ENCODE data around the gene SCAANT1.

SCAANT1 gene

DNA sequence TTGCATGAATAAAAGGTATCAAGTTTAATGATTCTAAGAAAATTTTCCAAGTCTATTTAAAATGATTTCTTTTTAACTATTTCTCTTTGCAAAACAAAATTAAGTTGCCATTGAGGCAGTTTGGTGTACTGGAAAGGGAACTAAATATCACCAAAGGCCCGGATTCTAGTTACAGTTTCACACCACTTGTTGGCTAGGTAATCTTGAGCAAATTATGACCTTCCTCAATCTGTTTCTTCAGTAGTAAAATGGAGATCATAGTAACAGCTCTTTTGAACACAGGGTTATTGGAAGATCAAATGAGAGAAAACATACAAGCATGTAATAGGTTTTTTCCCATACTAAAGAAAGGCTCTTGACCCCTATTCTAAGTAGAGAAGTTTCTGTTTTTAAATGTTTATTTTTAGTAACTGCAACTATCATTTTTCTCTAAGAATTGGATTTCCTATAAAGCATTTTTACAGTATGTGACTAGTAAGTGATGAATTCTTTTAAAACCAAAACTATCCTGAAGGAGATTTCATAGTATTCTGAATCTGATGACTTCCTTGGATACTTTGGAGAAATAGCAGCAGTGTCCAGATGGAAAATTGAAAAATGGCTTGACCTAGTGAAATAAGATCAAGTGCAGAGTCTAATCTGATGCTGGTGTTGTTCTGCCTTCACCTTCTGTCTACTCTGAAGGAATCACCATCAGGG is 15.7 kb downstream of the SCAANT1 start:
- FAIRE-seq = no peak

DNA sequence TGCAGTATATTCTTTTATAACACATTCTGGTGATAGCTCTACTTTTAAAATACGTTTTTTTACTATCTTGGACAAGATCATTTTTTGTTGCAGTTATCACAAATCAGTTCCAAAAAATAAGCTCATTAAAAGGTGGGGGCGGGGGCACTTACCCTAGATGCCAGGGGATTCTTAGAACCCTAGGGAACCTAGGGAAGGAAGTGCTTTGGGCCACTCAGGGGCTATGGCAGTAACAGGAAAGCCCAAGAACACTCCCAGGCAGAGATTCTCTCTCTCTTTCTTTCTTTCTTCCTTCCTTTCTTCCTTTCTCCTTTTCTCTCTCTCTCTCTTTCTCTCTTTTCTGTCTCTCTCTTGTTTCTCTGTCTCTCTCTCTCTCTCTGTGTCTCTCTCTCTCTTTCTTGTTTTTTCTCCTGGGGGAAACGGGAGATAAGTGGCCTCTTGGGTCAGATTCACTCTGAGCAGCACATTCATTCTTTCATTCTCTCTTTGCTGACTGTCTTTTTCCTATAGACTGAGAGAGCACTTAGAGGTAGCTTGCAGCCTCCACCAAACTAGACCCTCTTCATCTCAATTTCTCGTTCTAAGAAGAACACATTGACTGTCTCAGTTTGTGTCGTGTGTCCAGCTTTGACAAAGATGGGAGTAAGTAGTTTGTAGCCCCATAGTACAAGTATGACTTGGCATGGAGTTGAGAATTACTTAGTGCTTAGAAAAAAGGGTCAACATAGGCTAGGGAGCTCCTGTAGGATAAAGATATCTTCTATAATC is 16.6 kb downstream of the SCAANT1 start:
- FAIRE-seq = no peak

DNA sequence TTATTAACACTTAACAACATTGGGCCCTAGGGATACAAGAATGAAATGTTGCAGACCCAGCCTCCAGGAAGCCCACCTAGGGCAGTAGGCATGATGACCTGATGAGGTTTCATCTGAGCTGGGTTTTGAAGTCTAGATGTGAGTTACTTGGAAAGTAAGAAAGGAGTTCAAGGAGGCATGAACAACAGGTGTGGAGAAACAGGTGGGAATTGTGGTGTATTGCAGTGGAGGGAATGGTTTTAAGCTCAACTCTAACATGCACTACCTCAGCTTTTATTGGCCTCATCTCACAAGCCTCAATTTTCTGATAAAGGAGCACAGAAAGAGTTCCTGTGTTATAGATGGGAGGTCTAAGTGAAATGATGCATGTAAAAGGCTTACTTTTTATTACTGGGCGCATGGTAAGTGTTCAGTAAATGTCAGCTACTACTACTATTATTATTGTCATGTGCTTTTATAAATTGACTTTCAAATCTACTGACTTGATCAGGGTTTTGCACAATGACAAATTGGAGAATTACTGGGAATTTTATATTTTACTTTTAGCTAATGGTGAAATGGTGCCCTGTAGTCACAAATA is 19.3 kb downstream of the SCAANT1 start:
- FAIRE-seq = no peak

DNA sequence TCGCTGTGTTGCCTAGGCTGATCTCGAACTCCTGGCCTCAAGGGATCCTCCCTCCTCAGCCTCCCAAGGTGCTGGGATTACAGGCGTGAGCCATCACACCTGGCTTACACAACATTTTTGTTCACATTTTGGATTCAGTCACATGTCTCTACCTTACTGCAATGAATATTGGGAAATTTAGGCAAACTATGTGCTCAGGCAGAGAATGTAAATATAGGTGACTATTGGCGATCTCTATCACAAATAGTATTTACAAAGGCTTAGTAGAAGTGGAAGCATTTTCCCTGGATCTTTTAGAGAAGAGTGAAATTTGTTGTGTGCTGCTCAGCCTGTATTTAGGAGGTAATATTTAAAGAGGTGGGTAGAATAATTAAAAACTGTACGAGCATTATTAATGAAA is 20.7 kb downstream of the SCAANT1 start:
- FAIRE-seq = no peak

DNA sequence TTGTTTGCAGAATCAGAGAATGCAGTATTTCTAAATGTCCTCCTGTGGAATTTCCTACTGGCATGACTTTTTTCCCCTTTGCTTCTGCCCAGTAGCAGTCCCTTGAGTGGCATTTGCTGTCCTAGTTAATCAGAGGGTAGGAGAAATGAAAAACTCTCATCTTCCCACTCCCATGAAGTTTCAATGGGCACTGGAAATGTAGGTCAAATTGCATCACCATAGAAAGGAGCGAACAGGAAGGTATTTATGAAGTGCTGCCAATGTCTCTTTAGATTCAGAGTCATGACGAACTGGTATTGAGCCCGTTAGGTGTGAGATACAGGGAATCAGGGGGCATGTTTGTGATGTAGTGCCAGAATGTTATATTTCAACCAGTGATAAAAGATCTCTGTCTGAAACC is 25.3 kb downstream of the SCAANT1 start:
- FAIRE-seq = no peak

DNA sequence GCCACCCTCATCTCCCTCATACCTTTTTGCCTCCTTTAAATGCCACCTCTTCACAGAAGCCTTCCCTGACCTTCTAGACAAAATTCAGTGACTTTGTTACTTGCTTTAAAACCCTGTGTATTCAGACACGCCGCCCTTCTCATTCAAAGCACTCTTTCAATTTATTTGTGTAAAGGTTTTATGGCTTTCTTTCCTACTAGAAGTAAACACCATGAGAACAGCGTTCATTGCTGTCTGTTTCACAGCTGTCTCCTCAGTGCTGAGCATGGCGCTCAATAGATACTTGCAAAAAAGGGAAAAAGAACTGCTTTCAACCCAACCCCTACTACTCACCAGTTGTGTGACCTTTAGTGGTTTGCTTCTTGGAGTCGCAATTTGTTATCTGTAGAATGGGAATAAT is 31.5 kb downstream of the SCAANT1 start:
- FAIRE-seq = no peak

DNA sequence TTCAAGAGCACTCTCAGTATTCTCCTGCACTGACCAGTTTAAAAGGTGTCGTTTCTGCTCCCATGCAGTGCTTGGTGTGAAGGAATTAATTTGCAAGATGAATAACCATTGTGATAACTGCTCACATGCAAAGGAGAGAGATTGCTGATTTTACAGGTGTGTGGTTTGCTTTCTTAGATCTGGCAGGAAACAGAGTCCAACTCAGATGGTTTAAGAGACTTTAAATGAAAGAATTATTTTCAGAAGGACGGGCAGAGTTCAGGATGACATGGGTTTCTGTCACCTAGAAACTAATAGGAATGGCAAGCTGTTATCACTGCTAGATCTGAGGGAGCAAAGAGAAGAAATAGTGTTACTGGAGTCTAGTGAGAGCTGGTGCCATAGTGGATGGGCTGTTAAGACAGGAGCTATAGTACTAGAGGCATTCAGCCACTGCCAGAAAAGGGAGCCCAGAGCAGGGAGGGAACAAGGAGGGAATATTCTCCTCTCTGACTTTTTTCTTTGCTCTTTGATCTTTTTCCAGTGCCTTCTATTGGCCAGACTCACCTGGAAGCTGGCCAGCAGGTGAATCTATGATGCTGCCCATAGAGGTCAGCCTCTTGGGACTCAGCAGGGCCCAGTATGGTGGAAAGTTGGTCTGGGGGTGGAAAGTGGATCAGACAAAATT is 33.7 kb downstream of the SCAANT1 start:
- no peak for FAIRE-seq

DNA sequence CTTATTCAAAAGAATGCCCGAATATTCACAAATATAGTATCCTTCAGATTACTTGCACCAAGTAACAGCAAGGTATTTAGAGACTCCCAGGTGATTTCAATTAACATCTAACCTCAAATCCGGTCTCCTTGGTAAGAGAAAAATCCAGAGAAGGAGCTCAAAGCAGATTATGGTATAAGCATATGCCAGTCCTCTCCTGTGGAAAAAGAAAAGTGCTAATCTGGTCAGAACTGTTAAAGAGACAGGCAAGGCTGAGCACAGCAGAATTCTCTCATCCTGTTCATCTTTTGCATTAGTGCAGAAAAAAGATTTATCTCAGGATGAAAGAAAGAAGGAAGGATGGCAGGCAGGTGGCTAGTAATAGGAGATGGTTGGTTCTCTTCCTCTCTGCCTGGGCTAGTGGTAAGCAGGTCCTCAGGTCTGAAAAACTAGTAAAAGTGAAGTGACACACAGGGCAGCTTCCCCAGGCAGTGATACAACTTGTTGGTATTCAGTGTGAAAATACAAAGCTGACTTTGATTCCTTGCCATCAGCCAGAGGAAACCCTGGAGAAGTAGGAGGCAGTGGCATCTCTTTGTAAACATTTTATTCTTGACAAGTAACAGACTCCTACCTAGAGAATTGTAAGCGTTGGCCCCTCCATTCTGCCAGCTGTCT is 34.3 kb downstream of the SCAANT1 start:
- no peak for FAIRE-seq

DNA sequence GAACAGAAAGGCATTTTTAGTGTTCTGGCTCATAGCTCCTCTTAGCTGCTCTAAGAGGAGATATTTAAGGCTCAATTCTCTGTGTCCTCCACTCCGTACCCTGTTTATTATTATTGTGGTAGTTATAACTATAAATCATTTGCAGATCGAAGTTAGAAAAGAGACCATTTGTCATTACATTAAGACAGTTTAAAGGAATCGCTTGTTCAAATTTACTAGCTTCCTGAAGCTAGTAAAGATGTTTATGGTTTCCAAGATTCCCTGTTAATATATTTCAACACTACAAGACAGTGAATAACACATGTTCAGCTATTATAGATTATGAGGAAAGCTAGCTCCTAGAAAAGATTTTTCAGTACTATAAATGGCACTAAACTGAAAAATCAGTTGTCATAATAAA is 35.9 kb downstream of the SCAANT1 start:
- no peak for FAIRE-seq

DNA sequence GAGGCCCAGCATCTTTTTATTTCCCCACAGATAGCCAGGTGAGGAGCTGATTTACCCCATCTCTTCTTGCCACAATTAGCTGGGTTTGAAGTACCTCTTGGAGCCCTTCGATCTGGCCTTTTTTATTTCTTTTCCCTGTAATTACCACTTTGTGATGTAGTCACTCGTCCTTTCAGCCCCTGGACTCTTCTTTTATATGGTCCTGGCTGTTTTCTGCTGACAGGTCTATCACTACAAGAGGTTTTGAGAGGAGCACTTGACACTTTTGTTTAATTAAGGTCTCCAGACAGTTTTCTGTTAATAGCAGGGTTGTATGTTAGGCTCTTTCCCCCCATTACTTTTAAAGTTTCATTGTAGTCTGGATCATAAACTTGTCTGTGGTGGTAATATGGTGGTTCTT is 36.7 kb downstream of the SCAANT1 start:
- no peak for FAIRE-seq

DNA sequence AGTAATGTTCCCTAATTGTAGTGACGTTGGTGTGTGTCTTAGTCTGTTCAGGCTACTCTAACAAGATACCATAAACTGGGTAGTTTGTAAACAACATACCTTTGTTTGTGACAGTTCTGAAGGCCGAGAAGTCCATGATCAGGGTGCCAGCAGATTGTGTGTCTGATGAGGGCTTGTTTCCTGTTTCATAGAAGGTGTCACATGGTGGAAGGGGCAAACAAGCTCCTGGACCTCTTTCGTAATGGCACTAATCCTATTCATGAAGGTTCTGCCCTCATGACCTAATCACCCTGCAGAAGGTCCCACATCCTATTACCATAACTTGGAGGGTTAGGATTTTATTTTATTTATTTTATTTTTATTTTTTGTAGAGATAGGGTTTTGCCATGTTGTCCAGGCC is 37.4 kb downstream of the SCAANT1 start:
- no peak for FAIRE-seq

DNA sequence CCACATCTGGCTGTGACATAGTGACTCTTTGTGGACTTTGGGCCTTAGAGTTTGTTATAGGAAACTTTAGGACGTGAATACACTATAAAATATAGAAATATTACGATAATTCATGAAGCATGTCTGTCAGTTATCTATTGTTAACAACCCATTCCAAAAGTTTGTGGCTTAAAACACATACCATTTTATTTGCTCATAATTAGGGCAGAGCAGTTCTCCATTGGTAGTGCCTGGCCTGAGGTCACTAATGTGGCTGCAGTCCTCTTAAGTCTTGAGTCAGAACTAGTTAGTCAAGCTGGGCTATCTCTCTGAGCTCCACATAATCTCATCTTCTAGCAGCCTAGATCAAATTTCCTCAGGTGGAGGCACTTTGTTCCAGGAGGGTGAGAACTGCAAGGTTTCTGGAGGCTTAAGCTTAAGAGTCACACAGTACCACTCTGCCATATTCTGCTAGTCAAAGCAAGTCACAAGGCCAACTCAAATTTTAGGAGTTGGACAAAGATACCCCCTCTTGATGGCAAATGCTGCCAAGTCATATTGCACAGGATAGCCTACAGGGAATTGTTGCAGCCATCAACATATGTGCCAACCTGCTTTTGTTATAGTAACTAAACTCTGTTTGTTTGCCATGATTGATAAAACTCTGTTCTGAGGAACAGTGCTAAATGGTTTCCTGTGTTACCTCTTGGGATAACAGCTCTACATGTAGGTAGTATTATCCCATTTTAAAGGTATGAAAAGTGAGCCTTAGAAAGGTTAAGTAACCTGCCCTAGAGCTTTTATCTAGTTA is 39.9 kb downstream of the SCAANT1 start:
- FAIRE-seq = no peak

DNA sequence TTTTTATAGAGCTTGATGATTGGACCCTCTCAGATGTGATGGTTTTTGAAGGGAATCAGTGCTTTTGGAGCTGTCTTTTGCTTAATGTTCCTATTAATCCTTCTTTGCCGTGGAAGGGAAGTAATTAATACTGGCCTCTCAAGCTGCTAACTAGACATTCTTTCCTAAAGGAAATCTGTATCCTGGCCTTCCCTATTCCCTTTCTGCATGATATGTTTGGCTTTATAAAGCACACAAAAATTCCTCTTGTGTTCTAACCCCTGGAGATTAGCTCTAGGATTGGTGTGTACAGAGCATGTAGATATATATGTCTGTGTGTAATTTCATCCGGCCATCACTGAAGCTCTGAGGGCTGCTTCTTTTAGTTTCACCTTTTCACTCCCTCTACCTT is 41.6 kb downstream of the SCAANT1 start:
- FAIRE-seq = no peak

DNA sequence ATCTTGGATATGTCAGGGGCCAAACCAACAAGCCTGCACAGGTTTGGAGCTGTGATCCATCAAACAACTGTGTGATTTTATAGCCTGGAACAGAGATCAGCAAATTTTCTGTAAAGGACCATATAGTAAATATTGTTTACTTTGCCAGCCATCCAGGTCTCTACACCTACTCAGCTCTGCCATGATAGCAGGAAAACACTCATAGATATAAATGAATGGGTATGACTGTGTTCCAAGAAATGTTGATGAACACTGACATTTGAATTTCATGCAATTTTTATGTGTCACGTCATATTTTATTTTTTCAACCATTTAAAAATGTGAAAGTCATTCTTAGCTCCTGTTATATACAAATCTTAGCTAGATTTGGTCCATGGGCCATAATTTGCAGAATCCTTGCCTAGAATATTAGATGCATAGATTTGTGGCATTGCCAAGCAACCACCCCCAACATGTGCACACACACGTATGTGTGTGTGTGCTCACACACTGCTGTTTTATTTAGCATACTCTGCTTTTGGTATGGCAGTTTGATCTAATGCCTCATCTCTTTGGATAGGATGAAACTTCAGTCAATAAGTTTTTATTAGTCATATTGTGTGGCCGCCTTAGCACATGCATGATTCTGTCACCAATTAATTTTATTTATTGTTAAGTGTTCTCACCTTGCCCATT is 42.1 kb downstream of the SCAANT1 start:
- no peak for FAIRE-seq

DNA sequence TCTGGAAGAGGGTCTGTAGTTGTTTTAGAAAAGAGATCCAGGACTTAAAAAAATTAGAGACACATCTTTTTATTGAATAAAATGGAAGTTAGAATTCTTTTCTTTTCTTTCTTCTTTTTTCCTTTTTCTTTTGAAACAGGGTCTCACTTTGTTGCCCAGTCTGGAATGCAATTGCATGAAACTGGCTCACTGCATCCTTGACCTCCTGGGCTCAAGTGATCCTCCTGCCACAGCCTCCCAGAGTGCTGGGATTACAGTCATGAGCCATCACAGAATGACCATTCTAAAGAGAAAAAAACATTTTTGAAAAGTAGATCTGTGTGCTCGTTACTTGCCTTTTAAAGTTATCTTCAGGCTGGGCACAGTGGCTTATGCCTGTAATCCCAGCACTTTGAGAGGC is 45.0 kb downstream of the SCAANT1 start:
- no peak for FAIRE-seq

DNA sequence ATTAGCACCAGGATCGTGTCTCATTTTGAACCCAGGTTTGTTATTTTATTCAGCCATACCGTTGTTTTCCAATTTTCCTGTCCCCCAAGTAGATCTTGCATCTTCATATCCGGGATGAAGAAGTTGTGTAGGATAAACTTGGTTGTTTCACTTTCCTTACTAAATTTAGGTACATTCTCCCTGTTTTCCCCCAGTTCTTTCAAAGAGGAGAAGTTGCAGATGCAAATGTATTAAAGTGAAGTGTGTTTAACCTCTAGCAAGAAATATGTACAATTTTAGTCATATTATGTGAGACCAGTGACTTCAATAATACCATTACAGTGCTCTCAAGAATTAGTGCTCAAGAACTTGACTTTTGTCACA is 47.2 kb downstream of the SCAANT1 start:
- FAIRE-seq = no peak

DNA sequence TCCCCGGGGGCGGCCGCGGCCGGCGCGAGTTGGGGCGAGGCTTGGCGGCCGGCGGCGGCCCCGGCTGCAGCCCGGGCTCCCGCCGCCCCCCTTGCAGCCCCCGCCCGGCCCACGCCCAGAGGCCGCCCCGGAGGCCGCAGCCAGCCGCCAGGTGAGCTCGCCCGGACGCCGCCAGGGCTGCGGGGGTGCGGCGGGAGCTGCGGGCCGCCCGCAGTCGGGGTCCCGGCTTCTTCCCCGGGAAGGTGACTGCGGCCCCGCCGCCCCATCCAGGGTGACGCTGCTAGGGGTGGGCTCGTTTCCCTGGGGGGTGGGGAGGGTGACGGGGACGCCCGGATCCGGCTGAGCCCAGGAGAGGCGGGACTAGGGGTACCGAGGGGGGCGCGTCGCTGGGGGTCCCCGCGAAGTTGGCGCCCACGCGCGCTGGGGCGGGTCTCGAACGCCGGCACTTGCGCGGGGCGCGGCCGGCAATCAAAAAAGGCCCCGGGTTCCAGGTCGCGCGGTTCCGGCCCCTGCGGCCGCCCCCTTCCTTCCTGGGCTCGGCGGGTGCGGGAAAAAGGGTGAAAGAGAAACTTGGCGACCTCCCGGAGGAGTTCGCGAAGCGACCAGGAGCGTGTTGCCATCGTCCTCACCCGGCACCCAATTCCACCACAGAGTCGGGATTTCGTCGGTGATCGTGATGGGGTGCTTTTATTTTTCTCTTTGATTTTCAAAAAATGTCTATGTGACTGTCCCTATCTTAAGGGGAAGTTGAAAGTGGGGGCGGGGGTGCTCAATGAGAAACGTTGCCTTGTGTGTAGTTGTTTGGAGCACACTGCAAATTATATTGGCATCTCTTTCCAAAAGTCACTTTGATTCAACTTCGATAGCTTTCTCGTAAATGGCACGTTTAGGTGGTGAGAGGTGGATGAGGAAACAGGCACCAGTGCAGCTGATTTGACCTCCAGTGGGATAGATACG is 47.9 kb downstream of the SCAANT1 start:
- no peak for FAIRE-seq

DNA sequence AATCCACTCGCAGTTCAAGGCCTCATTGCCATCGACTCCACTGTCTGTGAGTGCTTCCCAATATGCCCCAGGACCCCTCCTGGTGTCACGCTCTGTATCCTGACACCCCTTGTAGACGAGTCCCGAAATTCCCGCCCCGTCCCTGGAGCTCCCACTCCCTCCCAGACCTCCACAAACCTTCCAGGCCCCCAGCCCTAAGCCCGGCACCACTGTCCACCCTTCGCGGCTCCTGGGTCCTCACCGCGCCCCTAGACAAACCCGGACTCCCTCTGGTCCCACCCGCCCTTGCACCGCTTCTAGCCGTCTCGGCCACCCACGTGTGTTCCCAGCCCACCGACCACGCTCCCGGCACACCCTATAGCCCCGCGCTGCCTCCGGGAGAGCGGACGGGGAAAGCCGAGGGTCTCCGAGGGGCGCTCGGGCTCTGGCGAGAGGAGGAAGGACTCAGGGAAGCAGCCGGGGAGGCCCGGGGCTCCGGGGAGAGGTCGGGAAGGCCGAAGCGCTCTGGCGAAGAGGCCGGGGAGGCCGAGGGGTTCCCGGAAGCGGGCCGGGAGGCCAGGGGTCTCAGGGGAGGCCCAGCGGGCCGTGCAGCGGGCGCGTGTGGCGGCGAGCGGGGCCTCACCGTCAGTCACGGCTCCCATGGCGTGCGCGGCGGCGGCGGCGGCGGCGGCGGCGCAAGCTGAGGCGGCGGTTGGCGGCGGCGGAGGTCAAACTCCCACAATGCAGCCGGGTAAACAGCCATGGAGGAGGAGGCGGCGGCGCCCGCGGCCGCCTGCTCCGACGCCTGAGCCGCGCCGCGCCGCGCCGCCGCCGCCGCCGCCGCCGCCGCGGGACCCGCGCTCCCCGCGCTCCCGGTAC is 48.8 kb downstream of the SCAANT1 start, which contains the start of the genes ATXN7 and THOC7:
Gene ATXN7, plus strand, starts transcription at position 718 of the 858 bp plus-strand sequence. CDS start 48,732 bp downstream, outside the sequence.
Gene THOC7, minus strand, starts transcription at position 656 of the 858 bp plus-strand sequence. Its CDS starts 15 bp downstream, at position 641.
- no peak for FAIRE-seq

DNA sequence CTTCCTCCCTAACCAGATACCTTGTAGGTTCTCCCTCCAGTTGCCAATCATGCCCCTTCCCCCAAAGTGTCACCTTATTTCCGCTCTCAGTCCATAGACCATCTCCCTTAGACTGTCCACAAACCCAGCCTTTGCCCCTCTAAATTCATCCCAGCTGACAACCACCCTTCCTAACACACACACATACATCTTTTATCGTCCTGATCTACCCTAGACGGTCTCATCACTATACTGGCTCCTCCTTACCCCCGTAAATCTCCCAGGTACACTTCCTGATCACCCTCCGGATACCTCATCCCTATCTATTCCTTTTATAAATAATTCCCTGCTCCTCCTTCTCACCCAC is 49.4 kb downstream of the SCAANT1 start:
- FAIRE-seq = no peak

Data from colon (tissue), 2 donors.